Stimulated activated CD8-positive, alpha-beta memory T cell treated with anti-CD3 and anti-CD28 coated beads, Interleukin-7, amount 100 ng/mL, for 4 hours (primary cell): ENCODE measurements around the gene AKT1.
"Not testable (repeated sequence)": the region's sequence is repeated elsewhere in the genome, so short reads cannot be mapped to it uniquely, and the experiment has no call there.

Experiments used
- DNase-seq, 2 donors: peaks; one replicate each; pipeline ENCODE4 v3.0.0-alpha.2; 2020; ENCODE audit warnings: low read depth in 2 of 2

Gene AKT1

DNA sequence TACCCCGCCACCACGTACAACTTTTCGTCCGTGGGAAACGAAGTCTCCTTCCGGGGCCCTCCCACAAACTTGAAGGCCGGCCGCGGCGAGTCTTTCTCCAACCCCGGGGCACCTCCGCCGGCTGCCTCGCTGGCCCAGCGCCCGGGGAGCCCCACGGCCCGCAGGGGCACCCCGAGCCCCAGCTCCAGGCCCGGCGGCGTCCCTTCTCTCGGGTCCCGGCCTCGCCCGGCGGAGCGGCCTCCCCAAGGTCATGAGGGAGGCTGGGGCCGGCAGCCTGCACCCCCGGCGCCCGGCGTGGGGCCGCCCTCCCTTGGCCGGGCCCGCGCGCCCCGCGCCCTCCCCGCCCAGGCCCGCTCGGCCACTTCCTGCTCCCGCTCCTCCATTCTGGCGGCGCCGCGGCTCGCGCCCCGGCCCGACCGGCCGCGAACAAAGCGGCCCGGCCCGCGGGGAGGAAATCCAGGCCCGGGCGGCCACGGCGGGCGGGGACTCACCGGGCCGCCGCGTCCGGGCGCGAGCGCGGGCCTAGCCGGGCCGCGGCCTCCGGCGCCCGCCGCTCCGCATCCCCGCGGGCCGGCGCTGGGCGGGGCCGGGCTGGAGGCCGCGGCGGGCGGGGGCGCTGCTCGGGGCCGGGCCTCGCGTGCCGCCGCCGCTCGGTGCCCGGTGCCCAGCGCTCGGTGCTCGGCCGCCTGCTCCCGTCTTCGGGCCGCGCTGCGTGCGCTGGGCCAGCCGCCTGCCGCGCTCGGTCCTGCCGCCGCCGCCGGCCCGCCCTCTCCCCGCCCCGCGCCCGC lies at the start of gene AKT1:
AKT1 (minus strand) TSS at position 756 of the 788 bp plus-strand sequence. CDS start 3,105 bp downstream, outside the sequence.
- DNase-seq = no peak

DNA sequence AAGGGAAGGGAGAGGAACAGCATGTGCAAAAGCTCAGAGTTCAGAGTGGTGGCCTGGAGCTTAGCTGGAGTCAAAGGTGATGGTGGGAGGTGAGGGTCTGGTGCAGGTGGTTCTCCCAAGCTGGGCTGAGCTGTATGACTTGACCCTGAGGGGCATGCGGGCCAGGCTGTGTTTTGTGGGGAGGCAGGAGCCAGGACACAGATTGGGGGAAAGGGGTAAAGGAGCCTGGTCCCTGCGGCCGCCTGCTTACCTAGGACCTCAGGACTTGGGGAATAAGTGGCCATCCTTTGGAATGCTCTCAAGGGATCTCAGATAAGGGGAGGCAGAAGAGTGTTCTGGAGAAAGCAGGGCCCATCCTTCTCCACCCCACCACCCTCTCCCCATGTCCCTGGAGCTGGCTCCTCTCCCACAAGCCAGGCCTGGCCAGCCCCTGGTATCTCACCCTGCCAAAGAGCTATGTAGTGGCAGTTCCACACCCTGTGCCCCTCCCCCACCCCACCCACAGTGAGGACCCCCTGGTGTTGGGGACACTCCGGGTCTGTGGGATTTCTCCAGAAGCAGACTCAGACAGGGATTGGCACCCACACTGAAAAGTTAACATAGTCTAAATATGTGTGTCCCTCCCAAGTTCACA lies 49.6 kb upstream of the AKT1 start:
- DNase-seq = no peak

DNA sequence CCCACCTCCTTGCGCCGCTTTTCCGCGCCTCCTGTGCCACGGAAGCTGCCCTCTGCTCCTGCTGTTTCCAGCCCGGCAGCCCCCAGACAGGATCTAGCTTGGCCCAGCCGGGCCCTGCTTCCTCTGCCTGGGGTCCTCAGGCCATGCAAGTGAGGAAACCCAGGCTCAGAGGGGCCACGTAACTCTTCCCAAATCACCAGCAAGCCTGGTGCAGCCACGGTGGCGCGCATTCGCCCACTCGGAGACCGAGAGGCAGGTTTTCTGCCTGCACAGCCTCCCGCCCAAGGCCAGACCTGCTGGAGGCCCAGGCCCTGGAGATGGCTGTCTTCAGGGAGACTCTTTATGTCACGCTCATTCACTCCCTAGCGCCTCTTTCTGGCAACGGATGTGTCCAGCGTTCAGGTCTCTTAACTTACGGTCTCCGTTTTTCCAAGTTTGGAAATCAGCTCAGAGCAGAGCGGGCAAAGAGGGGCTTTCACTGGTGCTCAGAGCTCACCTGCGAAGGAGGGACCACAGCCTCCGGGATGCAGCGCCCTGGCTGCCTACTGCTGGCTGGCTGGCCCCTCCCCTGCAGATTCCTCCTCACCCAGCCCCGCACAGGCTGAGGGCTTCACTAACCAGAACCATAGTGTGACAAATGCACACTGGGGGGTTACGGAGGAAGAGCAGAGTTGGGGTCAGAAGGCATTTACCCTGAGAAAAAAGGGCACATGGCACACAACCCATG lies 48.9 kb upstream of the AKT1 start:
- no peak for DNase-seq

DNA sequence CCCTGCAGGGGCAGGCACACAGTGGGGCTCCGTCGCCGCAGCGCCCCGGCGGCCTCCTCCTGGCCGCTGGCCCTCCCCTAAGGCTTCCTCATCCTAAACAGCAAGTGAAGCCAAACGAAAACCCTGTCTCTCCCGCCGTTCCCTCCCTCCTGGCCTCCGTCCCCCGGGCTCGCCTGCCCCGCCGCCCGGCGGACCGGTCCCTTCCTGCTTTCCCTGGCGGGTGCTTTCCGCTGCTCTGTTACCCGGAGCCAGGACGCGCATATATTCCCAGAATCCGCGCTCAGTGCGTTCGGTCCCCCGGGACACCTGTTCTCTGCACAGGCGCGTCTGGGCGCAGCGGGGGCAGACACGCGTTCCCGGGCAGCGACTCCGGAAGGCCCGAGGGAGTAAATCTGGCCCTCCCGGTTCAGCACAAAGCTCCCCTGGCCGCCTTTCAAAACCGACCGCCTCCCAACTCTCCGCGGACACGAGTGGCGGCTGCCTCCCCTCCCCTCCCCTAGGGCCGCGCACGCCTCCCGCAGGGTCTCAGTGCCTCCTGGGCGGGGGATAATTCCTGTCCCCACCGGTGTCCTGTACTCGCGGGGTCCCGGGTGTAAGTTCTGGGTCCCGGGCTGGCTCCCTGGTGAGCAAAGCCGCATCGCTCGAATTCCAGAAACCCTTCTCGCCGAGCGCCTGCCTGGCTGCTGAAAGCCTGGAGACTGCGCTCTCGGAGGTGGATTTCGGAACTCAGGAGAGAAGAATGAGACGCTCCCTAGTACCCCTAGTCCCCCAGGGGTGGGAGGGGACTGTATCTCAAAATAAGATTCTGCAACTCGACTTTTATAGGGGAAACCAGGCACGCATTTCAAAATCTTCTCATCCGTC lies 48.1 kb upstream of the AKT1 start:
- DNase-seq = no peak

DNA sequence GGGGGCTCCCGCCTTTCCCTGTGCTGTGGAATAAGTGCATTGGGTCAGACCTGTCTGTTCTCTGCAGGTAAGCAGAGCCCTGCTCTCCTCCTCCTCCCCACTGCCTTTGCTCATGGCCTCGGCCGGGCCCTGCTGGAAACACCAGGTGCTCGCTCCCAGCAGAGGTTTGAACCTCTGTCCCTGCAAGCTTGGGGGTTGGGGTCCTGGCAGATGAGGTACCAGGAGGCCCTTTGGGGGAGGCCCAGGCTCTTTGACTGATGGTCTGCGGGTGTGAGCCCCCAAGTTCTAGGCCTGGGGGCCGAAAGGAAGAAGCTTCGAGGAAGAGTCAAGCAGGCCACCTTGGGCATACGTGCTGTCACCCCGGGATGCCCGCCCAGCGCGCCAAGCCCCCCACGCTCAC lies 47.5 kb upstream of the AKT1 start:
- DNase-seq = no peak

DNA sequence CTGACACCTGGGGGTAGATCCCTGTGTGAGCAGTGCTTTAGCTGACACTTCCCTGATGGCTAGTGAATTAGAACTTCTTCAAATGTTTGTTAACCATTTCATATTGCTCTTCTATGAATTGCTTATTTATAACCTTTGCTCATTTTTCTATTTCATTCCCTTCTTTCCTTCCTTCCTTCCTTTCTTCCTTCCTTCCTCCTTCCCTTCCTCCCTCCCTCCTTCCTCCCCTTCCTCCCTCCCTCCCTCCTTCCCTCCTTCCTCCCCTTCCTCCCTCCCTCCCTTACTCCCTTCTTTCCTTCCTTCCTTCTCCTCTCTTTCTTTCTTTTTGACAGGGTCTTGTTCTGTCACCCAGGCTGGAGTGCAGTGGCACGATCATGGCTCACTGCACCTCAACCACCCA lies 46.2 kb upstream of the AKT1 start:
- no peak for DNase-seq

DNA sequence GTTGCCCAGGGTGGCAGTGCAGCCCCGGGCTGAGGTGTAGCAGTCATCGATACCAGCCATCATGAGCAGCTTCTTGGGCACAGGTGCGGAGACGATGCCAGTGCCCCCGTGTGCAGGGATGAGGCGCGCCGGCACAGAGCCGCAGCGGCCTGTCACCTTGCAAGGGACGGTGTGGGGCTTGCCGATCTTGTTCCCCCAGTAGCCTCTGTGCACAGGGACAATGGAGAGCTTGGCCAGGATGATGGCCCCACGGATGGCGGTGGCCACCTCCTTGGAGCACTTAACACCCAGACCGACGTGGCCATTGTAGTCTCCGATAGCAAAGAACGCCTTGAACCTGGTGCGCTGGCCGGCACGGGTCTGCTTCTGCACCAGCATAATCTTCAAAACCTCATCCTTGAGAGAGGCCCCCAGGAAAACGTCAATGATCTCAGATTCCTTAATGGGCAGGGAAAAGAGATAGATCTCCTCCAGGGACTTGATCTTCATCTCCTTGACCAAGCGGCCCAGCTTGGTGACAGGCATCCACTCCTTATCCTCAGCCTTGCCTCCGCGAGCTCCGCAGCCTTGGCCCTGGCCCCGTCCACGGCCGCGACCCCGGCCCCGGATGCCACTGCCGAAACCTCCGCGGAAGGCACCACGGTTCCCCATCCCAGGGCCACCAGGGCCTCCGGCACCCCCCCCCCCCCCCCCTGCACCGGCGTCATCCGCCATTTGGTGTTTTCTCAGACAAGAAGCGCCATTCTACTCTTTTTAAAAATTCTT lies 40.8 kb upstream of the AKT1 start:
- not testable (repeated sequence) for DNase-seq

DNA sequence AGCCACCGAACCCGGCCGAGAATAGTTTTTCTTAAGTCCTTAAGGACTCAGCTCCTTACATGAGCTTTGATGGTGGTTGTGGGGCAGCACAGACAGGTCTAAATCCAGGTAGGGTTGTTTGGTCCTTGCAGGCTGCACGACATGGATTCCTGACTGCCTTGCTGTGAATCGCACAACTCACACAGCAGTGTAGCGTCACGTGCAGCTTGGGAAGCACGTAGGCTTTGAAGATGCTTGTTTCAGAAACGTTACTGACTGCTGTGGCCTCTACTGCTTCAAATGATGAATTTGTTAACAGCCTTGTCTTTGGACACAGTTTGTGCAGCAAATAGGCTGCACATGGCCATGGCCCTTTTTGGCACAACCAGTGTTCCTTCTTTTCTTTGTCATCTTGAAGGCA lies 35.2 kb upstream of the AKT1 start:
- DNase-seq = no peak

DNA sequence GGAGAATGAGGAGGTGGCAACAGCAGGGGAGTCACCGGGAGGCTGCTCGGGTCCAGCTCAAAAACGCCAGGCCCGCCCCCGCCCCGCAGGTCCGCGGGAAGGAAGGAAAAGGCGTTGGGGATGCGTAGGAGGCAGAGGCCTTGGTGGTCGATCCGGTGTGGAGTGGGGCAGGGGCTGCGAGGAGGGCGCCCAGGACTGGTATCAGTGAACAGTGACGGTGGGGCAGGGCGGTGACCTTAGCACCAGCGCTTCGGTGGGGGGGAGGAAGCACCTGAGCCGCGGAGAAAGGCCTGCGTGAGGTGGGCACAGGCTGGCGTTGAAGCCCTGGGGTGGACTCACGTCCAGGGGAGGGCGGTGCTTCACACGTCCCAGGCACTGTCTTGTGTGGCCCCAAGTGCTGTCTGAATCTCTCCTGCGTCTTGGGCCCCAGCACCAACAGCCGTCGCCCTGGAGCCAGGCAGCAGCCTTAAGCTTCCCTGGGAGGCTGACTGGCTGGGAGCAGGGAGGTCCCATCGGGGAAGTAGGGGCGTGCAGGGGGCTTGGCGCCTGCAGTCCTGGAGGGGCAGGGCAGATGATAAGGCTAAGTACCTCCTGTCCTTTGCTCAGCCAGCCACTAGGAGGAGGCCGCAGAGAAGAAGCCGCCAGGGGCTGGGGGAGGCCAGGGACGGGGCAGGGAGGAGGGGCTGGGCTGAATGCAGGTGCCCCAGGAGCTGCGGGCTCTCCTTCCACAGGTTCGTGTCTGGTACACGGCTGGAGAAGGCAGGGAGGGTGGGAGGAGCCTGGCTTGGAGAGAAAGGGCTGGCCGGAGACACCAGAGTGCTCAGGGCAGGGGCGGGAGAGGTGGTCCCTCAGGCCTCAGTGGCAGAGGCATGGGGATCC lies 31.9 kb upstream of the AKT1 start:
- DNase-seq = peak; percentile 24

DNA sequence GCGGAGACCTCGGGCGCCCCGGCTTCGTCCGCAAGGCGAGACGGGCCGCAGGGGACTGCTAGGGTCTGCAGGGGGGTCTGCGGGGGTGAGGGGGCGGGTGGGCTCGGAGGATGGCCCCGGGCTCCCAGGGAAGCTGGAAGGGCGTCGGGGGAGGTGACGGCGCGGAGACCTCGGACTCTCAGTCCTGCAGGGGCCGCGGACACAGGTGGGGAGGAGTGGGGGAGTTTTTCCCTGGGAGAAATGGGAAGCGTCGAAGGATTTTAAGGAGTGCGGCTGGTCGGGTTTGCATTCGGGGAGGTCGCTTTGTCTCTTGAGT lies 31.3 kb upstream of the AKT1 start:
- no peak for DNase-seq

DNA sequence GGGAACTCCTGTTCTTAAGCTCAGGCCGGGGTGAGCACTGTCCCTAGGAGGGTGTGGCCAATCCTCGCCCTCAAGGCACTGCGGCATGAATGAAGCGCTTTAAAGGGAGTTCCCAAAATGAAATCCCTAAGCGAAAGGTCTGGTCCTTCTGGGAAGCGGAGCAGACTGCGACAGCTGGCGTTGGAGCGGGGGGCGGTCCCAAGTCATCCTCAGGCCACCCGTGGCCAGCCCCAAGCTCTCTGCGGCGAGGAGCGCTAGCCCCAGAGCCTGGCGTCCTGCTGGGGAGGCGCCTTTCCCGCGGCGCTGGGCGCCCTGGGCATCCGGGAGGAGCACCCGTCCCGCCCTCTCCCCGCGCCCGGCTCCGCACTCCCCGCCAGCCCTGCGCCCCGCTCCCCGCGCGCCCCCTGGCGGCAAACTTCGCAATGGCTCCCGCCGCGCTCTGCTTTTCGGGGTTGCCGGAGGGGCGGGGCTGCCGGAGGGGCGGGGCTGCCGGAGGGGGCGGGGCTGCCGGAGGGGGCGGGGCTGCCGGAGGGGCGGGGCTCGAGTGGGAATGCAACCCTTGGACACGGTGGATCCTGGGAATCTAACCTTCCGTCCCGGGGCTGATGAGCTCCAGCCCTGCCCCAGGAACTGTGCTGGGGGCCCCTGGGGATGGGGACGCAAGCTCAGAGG lies 30.8 kb upstream of the AKT1 start:
- peak; percentile 80 to 87 for DNase-seq

DNA sequence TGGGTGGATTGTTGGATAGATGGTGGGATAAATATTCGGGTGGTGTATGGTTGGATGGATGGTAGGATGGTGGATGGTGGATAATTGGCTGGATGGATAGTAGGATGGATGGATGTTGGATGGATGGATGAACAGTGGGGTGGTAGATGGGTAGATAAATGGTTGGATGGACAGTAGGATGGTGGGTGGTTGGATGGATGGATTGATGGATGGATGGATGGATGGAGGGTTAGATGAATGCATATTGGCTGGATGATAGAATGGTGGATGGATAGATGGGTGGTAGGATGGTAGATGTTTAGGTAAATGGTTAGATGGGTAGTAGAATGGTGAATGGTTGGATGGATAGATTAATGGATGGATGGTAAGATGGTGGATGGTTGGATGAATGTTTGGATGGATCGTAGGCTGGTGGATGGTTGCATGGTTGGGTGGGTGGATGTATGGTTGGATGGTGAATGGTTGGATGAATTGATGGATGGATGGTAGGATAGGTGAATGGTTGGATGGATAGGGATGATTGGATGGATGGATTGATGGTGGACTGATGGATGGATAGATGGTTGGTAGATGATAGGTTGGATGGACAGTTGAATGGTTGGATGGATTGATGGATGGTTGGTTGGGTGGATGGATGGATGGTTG lies 28.9 kb upstream of the AKT1 start:
- no peak for DNase-seq

DNA sequence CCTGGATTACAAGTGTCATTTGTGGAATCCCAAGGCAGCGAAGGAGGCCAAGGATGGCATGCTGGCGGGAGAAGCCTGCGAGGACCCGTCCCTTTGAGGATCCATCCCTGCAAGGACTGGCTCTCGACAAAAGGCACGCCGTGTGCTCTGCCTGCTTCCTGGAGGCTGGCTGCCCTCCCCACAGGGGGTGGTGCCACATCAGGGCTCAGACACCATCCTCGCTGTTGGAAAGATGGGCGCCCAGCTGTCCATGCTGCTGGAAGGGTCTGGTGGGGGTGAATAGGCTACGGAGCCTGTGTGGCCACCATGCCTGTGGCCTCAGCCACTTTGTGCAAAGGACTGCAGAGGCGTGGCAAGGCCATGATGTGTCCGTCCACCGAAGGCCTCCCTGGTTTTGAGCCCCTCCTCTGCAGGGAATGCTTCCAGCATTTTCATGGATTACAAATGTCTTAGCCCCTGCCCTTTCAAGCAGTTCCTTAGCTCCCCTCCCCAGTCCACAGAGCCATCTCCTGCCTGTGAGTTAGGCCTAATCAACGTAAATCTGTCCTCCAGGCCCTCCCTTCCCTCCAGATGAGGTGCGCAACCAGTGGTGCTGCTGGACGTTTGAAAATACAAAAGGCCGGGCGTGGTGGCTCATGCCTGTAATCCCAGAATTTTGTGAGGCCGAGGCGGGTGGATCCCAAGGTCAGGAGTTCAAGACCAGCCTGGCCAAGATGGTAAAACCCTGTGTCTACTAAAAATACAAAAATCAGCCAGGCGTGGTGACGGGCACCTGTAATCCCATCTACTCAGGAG lies 27.5 kb upstream of the AKT1 start:
- no peak for DNase-seq

DNA sequence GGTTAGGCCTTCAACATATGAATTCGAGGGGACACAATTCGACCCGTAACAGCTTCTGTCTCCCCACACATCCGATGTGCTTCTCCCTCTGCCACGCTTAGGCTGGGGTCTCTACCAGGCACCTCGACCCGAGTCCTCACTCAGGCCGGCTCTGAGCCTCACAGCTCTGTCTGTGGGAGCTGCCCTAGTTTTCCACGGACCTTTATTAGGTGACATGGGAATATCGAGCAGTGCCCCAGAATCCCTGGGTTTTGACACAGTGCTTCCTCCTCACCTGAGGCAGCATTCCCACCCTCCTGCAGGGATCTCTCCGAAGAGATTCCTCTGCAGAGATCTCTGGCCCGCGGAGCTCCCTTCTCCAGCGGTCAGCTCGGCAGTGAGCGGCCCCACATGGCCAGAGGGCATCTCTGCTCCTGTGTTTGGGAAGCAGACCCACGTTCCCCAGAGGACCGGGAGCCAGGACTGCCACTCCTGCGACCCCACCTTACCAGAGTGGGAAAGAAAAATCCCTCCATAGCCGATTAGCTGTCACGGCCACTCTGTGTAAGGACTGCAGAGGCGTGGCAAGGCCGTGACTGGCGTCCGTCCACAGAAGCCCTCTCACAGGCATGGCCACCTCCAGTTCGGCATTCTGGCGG lies 26.5 kb upstream of the AKT1 start:
- no peak for DNase-seq

DNA sequence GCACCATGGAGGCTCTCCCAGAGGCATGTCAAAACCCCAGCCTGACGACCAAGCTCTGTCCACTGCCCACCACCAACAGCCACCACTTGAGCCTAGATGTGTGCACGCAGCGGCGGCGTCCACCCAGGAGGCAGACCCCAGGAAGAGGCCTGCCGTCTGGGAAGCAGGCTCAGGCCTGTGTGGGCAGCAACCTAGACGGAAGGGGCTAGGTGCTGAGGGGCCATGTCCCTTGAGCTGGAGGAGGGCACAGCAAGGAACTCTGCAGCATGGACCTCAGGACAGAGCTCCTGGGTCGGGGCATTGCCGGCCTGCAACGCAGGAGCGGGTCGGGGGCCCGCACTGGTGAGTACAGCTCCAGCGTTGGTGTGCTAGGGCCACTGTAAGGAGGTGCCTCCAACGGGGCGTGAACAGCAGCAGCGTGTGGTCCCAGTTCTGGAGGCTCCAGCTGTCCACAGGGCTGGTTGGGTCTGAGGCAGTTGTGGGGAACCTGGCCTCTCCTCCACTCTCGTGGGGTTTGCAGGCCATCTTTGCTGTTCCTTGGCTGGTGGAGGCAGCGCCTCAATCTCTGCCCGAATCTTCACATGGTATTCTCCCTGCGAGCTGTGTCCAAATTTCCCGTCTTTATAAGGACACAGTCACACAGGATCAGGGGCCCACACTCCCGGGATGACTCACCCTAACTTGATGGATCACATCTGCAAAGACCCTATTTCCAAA lies 25.8 kb upstream of the AKT1 start:
- DNase-seq = no peak

DNA sequence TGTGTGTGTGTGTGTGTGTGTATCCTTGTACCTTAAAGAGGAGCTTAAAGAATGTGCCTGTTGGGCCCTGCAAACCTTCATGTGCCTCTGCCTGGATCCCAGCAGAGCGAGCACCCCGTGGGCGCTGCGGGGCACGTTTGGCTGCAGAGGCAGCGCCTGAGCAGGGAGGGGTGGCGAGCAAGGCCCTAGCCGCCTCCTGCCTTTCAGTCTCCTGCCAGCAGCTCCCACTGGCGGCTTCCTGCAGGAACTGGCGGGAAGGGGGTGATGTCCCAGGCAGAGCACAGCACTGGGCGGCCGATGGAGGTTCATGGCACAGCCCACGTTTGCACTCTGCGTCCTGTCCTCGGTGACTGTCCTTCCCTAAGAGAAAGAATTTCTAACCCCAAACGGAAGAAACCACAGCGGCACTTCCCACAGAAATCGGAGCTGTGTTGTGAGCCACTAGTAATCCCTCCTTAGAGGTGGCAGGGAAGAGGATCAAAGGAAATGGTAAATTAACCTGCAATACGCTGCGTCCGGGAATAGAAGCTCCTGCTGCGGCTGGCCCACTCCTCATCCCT lies 25.2 kb upstream of the AKT1 start:
- DNase-seq = no peak

DNA sequence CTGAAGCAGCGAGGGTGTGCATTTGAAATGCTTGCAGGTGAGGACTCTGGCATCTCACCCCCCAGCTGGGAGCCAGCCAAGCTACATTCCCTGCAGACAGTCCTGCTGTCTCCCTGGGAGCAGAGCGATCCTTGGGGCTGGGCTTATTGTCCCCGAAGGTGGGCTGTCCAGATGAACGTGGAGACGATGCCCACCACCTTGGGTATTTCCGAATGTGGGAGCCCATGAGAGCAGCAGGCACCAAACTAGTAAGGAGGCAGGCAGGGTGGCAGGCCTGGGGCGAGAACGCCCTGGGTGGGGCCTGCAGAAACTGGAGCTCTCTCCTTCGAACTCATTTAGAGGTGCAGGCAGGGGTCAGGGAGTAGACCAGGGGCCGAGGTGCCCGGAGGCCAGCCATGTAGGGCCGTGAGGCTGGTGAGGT lies 23.8 kb upstream of the AKT1 start:
- no peak for DNase-seq
